GM10248 (cell line): ENCODE results near the gene TLR7.

Source experiments
- CTCF ChIA-PET: fragments of 300-600 bp; sonication (Branson Sonifier 250); formaldehyde crosslinking; extraction: SDS; loops from one replicate; lab custom pipeline; 2021; ENCODE audit warnings: antibody characterized with exemption; lab: Yijun Ruan, JAX
- POLR2A ChIA-PET: fragments of 350-650 bp; sonication (Branson Sonifier 250); formaldehyde crosslinking; extraction: SDS; loops from one replicate; lab custom pipeline; 2020; ENCODE audit warnings: antibody characterized with exemption; lab: Yijun Ruan, JAX
- DNase-seq: peaks from one replicate; pipeline ENCODE4 v3.0.0; 2012; ENCODE audit errors: extremely low spot score
- TF ChIP-seq, protein P1 (sequence below): IDR thresholded peaks from 2 replicates; pipeline ENCODE4 v1.5.1; 2012; ENCODE audit warnings: mild to moderate bottlenecking, low read depth; ENCODE audit errors: extremely low read depth, missing control alignments, control extremely low read depth

Gene TLR7

GRCh38 chrX:12922599-12922919, 55.7 kb downstream of the TLR7 start:
- ChIA-PET POLR2A (no interaction called here), CTCF (interaction anchor here (1.0 kb wide), 1 partner anchor 24 kb away, joined by 4 read pairs; no protein-coding TSS in a partner anchor)
- no peak for DNase-seq
- TF ChIP-seq, protein P1, sequence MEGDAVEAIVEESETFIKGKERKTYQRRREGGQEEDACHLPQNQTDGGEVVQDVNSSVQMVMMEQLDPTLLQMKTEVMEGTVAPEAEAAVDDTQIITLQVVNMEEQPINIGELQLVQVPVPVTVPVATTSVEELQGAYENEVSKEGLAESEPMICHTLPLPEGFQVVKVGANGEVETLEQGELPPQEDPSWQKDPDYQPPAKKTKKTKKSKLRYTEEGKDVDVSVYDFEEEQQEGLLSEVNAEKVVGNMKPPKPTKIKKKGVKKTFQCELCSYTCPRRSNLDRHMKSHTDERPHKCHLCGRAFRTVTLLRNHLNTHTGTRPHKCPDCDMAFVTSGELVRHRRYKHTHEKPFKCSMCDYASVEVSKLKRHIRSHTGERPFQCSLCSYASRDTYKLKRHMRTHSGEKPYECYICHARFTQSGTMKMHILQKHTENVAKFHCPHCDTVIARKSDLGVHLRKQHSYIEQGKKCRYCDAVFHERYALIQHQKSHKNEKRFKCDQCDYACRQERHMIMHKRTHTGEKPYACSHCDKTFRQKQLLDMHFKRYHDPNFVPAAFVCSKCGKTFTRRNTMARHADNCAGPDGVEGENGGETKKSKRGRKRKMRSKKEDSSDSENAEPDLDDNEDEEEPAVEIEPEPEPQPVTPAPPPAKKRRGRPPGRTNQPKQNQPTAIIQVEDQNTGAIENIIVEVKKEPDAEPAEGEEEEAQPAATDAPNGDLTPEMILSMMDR: no peak

GRCh38 chrX:12929701-12930100, 62.8 kb downstream of the TLR7 start:
- no peak for DNase-seq
- ChIA-PET POLR2A (no interaction called here), CTCF (interaction anchor here (2.0 kb wide), 1 partner anchor 17 kb away, joined by 13 read pairs; no protein-coding TSS in a partner anchor)
- TF ChIP-seq, protein P1: no peak

- DNase-seq: no peak
- POLR2A ChIA-PET: no interaction called here
- TF ChIP-seq, protein P1: no peak
- CTCF ChIA-PET: interaction anchor here (2.0 kb wide), 1 partner anchor 17 kb away, joined by 13 read pairs; no protein-coding TSS in a partner anchor
Observed at GRCh38 chrX:12930150-12930549, 63.3 kb downstream of the TLR7 start.

DNA sequence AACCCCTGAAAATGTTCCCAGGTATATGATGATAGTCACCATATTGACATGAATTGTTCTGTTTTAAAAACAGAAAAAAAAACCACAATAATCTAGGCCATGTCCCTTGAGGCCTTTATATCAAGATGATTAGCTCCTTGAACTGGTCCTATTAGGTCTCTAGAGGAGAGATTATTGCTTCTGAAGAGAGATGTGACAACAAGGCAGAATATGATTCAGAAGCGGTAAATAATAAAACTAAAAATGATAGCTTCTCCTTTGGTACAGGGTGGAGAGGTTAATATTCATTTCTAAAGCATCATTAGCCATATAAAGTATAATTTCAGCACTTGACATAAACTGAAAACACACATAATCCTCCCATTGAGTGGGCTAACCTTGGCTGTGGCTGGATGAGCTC, 65.4 kb downstream of the TLR7 start:
- CTCF ChIA-PET: interaction anchor here (1.3 kb wide), 1 partner anchor 15 kb away, joined by 3 read pairs; no protein-coding TSS in a partner anchor
- no peak for DNase-seq
- TF ChIP-seq, protein P1: no peak
- POLR2A ChIA-PET: no interaction called here

DNA sequence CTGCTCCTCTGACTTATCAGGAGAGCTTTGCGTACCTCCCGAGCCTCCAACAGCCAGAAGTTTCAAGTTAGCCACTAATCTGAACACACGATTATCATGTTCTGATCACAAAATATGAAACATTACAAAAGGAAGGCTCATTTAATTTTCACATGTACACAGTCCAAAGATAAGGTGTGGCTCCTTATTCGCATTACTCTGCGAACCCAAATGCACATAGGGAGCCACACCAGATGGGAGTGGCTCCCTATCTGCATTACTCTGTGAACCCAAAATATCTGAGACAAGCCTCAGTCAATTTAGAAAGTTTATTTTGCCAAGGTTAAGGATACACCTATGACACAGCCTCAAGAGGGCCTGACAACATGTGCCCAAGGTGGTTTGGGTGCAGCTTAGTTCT, 68.0 kb downstream of the TLR7 start:
- POLR2A ChIA-PET: no interaction called here
- CTCF ChIA-PET: no interaction called here

DNA sequence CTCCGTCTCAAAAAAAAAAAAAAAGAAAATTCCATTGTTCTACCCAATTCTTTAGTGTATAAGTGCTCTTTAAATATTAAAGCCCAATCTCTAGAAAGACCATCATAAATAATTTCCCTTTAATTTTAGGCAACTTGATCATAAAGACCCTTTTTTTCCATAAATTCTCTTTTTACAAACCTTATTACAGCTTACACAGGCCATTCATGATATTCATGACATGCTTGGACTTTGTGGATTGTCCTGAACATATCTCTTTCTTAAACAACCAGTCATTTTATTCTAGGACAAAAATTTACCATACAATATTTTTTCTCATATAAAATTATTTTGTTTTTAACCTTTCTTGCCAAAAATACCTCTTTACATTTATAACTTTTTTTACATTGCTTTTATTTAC, 70.1 kb downstream of the TLR7 start:
- ChIA-PET CTCF (no interaction called here), POLR2A (no interaction called here)

More for the DNA sequence above, 68.0 kb downstream of the TLR7 start:
- TF ChIP-seq, protein P1: no peak
- DNase-seq: no peak

More for the DNA sequence above, 70.1 kb downstream of the TLR7 start:
- no peak for DNase-seq
- TF ChIP-seq, protein P1: no peak
